BLaER1 (cell line): Measurements from ENCODE around the gene TTC39B.

ENCODE experiments used
- H3K27ac ChIP-seq: shearing (Covaris generic); formaldehyde crosslinking; 2 replicates; pipeline ENCODE4 v1.8.1; 2022
- H3K27me3 ChIP-seq: shearing (Covaris generic); formaldehyde crosslinking; 2 replicates; pipeline ENCODE4 v1.8.1; 2022
- H3K36me3 ChIP-seq: shearing (Covaris generic); formaldehyde crosslinking; 2 replicates; pipeline ENCODE4 v1.8.1; 2022
- H3K4me1 ChIP-seq: shearing (Covaris generic); formaldehyde crosslinking; 2 replicates; pipeline ENCODE4 v1.8.1; 2022
- H3K4me2 ChIP-seq: shearing (Covaris generic); formaldehyde crosslinking; 2 replicates; pipeline ENCODE4 v1.8.1; 2022
- H3K4me3 ChIP-seq: shearing (Covaris generic); formaldehyde crosslinking; 2 replicates; pipeline ENCODE4 v1.8.1; 2022
- H3K9ac ChIP-seq: shearing (Covaris generic); formaldehyde crosslinking; 2 replicates; pipeline ENCODE4 v1.8.1; 2022
- H3K9me3 ChIP-seq: shearing (Covaris generic); formaldehyde crosslinking; 2 replicates; pipeline ENCODE4 v1.8.1; 2022
- H4K20me1 ChIP-seq: shearing (Covaris generic); formaldehyde crosslinking; 2 replicates; pipeline ENCODE4 v1.8.1; 2022
- Cebpa-rat ChIP-seq: shearing (Covaris generic); IDR thresholded peaks from 2 replicates; pipeline ENCODE4 v1.8.1; 2022

The TTC39B gene

GRCh38 chr9:15272377-15272928 is 34.6 kb downstream of the TTC39B start:
- H4K20me1 ChIP-seq = no peaks in the 10 kb centered on the region
- no peak for TF ChIP-seq Cebpa-rat
- H3K4me1 ChIP-seq = peaks cover 10% of the 10 kb centered on the region
- H3K9ac ChIP-seq = no peak overlapping the region
- no peak overlapping the region for H3K27ac ChIP-seq
- H3K27me3 ChIP-seq = no peaks in the 10 kb centered on the region
- H3K4me3 ChIP-seq = no peak overlapping the region
- H3K9me3 ChIP-seq = no peaks in the 10 kb centered on the region
- no peak overlapping the region for H3K4me2 ChIP-seq
- no peaks in the 10 kb centered on the region for H3K36me3 ChIP-seq

DNA sequence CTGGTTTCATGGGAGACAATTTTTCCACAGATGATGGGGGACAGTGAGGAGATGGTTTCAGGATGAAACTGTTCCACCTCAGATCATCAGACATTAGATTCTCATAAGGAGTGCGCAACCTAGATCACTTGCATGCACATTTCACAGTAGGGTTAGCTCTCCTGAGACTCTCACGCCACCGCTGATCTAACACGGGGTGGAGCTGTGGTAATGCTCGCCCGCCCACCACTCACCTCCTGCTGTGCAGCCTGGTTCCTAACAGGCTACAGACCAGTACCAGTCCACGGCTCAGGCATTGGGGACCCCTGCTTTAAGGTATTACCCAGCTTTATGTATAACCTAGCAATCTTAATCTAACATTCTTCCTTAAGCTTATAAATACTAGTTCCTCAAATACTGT is 35.6 kb downstream of the TTC39B start:
- H3K4me2 ChIP-seq = no peak overlapping the region
- no peak overlapping the region for H3K9ac ChIP-seq
- H3K4me1 ChIP-seq = peaks cover 7% of the 10 kb centered on the region
- H3K27me3 ChIP-seq = no peaks in the 10 kb centered on the region
- no peaks in the 10 kb centered on the region for H3K36me3 ChIP-seq
- no peak overlapping the region for H3K4me3 ChIP-seq
- H4K20me1 ChIP-seq = no peaks in the 10 kb centered on the region
- no peaks in the 10 kb centered on the region for H3K9me3 ChIP-seq
- no peak for TF ChIP-seq Cebpa-rat
- H3K27ac ChIP-seq = no peak overlapping the region

DNA sequence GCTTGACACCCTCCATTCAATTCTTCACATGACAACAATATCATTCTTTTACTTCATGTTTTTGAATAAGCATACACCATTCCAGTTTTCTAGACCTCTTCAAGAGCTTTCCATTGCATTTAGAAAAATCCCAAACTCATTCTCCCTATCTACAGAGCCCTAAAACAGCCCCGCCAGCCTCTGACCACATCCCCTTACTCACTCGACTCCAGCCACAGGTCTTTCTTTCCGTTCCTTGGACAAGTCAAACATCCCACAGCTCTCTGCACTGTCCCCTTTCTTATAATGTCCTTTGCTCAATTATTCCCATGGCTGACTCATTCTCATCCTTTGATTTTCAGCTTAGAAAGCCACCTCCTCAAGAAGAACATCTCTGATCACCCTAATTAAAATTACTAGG is 38.2 kb downstream of the TTC39B start:
- Histone ChIP-seq H3K9ac (no peak overlapping the region), H3K4me2 (no peak overlapping the region), H3K36me3 (no peaks in the 10 kb centered on the region), H4K20me1 (no peaks in the 10 kb centered on the region), H3K4me1 (0 out of 2 replicates have a peak, but pooled peaks cover 3% of the 10 kb centered on the region), H3K27ac (no peak overlapping the region), H3K4me3 (no peak overlapping the region), H3K9me3 (no peaks in the 10 kb centered on the region), H3K27me3 (no peaks in the 10 kb centered on the region)
- TF ChIP-seq Cebpa-rat = no peak

DNA sequence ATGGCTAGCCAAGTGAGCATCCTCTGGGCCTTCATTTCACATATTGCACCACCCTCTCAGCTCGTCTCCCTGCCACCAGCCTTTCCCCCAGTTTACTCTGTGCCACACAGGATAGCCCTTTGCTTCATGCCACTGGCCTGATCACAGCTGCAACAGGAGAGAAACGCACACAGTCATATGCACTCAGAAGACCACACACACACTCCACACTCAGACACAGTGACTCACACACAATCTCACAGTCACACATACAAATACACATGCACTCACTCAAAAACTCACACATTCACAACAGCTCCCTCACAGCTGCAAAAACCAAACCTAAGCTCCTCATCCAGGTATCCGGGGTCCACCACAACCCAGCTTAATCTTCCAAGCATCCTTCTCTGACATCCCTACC is 38.7 kb downstream of the TTC39B start:
- Histone ChIP-seq H3K4me2 (no peak overlapping the region), H3K4me3 (no peak overlapping the region), H4K20me1 (no peaks in the 10 kb centered on the region), H3K9me3 (no peaks in the 10 kb centered on the region), H3K9ac (no peak overlapping the region), H3K4me1 (0 out of 2 replicates have a peak, but pooled peaks cover 5% of the 10 kb centered on the region), H3K27me3 (no peaks in the 10 kb centered on the region), H3K27ac (no peak overlapping the region), H3K36me3 (no peaks in the 10 kb centered on the region)
- TF ChIP-seq Cebpa-rat = no peak

DNA sequence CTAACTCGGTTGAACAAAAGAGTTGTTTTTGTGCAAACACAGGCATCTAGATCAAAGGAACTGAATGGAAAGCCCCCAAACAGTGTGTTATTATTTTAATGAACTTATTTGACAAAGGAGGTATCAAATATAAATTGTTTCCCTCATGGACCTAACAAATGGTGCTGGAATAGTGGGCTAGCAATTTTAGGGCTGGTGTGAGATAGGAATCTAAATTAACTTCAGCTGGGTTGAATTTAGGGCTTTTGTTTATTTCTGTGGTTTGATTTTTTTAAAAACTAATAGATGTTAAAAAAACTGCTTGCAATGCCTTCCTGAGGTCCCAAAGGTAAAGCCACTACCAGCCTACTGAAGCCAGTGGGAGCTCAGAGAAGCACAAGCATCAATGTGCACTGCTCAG is 42.1 kb downstream of the TTC39B start:
- no peak overlapping the region for H3K4me2 ChIP-seq
- H3K27ac ChIP-seq = no peak overlapping the region
- H4K20me1 ChIP-seq = no peaks in the 10 kb centered on the region
- H3K9ac ChIP-seq = no peak overlapping the region
- no peak overlapping the region for H3K4me3 ChIP-seq
- no peaks in the 10 kb centered on the region for H3K36me3 ChIP-seq
- 0 out of 2 replicates have a peak, but pooled peaks cover 5% of the 10 kb centered on the region for H3K4me1 ChIP-seq
- no peaks in the 10 kb centered on the region for H3K9me3 ChIP-seq
- H3K27me3 ChIP-seq = no peaks in the 10 kb centered on the region
- TF ChIP-seq Cebpa-rat = no peak

DNA sequence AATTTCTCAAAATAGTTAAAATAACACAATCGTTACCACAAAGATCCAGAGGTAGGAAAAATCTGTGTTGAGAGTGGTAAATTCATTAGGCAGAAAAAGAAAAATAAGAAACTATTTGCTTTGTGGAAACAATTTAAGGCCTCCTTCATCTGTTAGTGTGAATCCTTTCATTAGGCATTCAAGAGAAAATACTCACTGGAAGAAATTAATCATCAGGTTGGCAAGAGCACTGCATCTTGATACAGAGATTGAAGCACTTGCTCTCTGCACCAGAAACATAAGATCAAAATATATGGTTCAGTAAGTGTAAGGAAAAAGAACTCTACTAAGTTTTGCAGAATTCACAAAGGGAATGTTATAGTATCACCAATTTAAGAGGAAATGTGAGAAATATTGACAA is 44.4 kb downstream of the TTC39B start:
- no peak overlapping the region for H3K27ac ChIP-seq
- H3K36me3 ChIP-seq = no peaks in the 10 kb centered on the region
- no peaks in the 10 kb centered on the region for H3K9me3 ChIP-seq
- H3K27me3 ChIP-seq = no peaks in the 10 kb centered on the region
- TF ChIP-seq Cebpa-rat = no peak
- H3K9ac ChIP-seq = no peak overlapping the region
- H3K4me2 ChIP-seq = no peak overlapping the region
- H3K4me1 ChIP-seq = 0 out of 2 replicates have a peak, but pooled peaks cover 5% of the 10 kb centered on the region
- no peak overlapping the region for H3K4me3 ChIP-seq
- no peaks in the 10 kb centered on the region for H4K20me1 ChIP-seq

- H3K4me1 ChIP-seq = no peaks in the 10 kb centered on the region
- no peaks in the 10 kb centered on the region for H3K36me3 ChIP-seq
- no peaks in the 10 kb centered on the region for H4K20me1 ChIP-seq
- H3K9ac ChIP-seq = no peak overlapping the region
- H3K4me3 ChIP-seq = no peak overlapping the region
- no peak overlapping the region for H3K4me2 ChIP-seq
- H3K27ac ChIP-seq = no peak overlapping the region
- H3K9me3 ChIP-seq = no peaks in the 10 kb centered on the region
- no peak for TF ChIP-seq Cebpa-rat
- H3K27me3 ChIP-seq = no peaks in the 10 kb centered on the region
Observed at GRCh38 chr9:15256426-15256825, 50.6 kb downstream of the TTC39B start.

GRCh38 chr9:15253786-15254185 is 53.2 kb downstream of the TTC39B start:
- Histone ChIP-seq H3K27ac (no peak overlapping the region), H3K9ac (no peak overlapping the region), H3K36me3 (no peaks in the 10 kb centered on the region), H3K4me3 (no peak overlapping the region), H3K4me2 (no peak overlapping the region), H3K4me1 (no peaks in the 10 kb centered on the region), H4K20me1 (no peaks in the 10 kb centered on the region), H3K27me3 (no peaks in the 10 kb centered on the region), H3K9me3 (no peaks in the 10 kb centered on the region)
- TF ChIP-seq Cebpa-rat = no peak

- Histone ChIP-seq H4K20me1 (no peaks in the 10 kb centered on the region), H3K27ac (no peak overlapping the region), H3K9ac (no peak overlapping the region), H3K4me2 (no peak overlapping the region), H3K27me3 (no peaks in the 10 kb centered on the region), H3K4me3 (no peak overlapping the region), H3K9me3 (no peaks in the 10 kb centered on the region), H3K4me1 (no peaks in the 10 kb centered on the region), H3K36me3 (no peaks in the 10 kb centered on the region)
- no peak for TF ChIP-seq Cebpa-rat
Observed at GRCh38 chr9:15253197-15253596, 53.8 kb downstream of the TTC39B start.

GRCh38 chr9:15249981-15250380 is 57.0 kb downstream of the TTC39B start:
- H3K4me2 ChIP-seq = no peak overlapping the region
- no peak overlapping the region for H3K9ac ChIP-seq
- no peaks in the 10 kb centered on the region for H3K9me3 ChIP-seq
- no peaks in the 10 kb centered on the region for H3K27me3 ChIP-seq
- TF ChIP-seq Cebpa-rat = no peak
- no peaks in the 10 kb centered on the region for H4K20me1 ChIP-seq
- no peaks in the 10 kb centered on the region for H3K36me3 ChIP-seq
- no peak overlapping the region for H3K27ac ChIP-seq
- no peak overlapping the region for H3K4me3 ChIP-seq
- no peaks in the 10 kb centered on the region for H3K4me1 ChIP-seq
